Esophagus muscularis mucosa (tissue), 3 donors: ENCODE data around the gene KAZN.

Experiments
- POLR2A ChIP-seq: fragments of 450-650 bp; IDR thresholded peaks from one replicate; pipeline ENCODE4 v1.6.1; 2017; ENCODE audit warnings: antibody characterized with exemption, moderate library complexity, mild to moderate bottlenecking, low read depth
- POLR2AphosphoS5 ChIP-seq, 2 donors: sonication (generic); formaldehyde crosslinking; IDR thresholded peaks; one replicate each; pipeline ENCODE4 v1.6.1; 2017; ENCODE audit warnings: antibody characterized with exemption in 2 of 2
- TF ChIP-seq, protein P1 (sequence below), 3 experiments: fragments of 200-600 bp in 2 of 3; fragments of 450-650 bp in 1 of 3; sonication (generic) in 2 of 3; IDR thresholded peaks; one replicate each; pipeline ENCODE4 v1.5.1; 2017 to 2019; ENCODE audit warnings: antibody characterized with exemption in 3 of 3, mild to moderate bottlenecking in 2 of 3, moderate library complexity in 1 of 3

DNA sequence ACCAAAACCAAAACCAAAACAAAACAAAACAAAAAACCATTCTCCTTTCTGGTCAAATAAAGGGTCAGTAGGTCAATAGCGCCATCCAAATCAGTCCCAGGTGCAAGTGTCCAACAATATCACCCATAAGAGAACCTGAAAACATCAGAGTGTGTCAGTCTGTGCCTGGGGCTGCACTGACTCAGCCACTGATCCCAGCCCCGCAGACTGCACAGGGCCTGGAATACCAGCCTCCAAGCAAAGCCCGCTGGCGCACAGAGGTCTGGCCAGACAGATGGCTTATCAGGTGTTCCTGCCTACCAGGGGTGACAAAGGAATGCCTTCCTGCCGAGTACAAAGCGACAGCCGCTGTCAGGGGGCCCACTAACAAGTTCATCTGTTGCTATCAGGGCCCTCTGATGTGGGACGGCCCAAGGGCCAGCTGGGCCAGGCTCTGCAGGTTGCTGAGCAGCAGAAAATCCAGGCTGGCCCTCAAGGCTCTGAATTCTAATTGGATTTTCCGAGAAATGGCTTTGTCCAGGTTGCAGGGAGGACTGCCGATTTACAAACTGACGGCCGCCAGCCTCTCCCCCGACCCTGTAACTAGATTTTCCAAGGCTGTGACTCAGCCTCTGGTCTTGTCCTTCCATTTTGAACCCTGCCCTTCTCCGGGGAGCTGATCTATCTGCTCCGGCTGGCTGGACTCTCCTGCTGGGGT is 541.3 kb downstream of the KAZN start:
- TF ChIP-seq, protein P1, sequence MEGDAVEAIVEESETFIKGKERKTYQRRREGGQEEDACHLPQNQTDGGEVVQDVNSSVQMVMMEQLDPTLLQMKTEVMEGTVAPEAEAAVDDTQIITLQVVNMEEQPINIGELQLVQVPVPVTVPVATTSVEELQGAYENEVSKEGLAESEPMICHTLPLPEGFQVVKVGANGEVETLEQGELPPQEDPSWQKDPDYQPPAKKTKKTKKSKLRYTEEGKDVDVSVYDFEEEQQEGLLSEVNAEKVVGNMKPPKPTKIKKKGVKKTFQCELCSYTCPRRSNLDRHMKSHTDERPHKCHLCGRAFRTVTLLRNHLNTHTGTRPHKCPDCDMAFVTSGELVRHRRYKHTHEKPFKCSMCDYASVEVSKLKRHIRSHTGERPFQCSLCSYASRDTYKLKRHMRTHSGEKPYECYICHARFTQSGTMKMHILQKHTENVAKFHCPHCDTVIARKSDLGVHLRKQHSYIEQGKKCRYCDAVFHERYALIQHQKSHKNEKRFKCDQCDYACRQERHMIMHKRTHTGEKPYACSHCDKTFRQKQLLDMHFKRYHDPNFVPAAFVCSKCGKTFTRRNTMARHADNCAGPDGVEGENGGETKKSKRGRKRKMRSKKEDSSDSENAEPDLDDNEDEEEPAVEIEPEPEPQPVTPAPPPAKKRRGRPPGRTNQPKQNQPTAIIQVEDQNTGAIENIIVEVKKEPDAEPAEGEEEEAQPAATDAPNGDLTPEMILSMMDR (IDR thresholded peaks at IDR 0.05), result no peak
- TF ChIP-seq POLR2AphosphoS5 (IDR thresholded peaks at IDR 0.05) (no peak), POLR2A (no peak)
